OCI-M2 (cell line): ENCODE results near the gene C3orf18.

Source experiments
- DNase-seq: peaks from one replicate; lab custom pipeline; 2025; ENCODE audit not compliant: unreplicated experiment; lab: John Stamatoyannopoulos, UW

C3orf18 gene

GRCh38 chr3:50581459-50581842, 13.9 kb upstream of the C3orf18 start:
- DNase-seq = no peak

- no peak for DNase-seq
Observed at GRCh38 chr3:50580683-50581458, 13.3 kb upstream of the C3orf18 start.

GRCh38 chr3:50577348-50577747, 9.8 kb upstream of the C3orf18 start:
- DNase-seq = no peak

- no peak for DNase-seq
Observed at GRCh38 chr3:50575372-50575771, 7.8 kb upstream of the C3orf18 start.

- no peak for DNase-seq
Observed at GRCh38 chr3:50574444-50574831, 6.9 kb upstream of the C3orf18 start.

- no peak for DNase-seq
Observed at GRCh38 chr3:50573566-50574443, 6.3 kb upstream of the C3orf18 start.

GRCh38 chr3:50572801-50573371, 5.3 kb upstream of the C3orf18 start:
- DNase-seq = no peak

GRCh38 chr3:50572158-50572557, 4.6 kb upstream of the C3orf18 start:
- no peak for DNase-seq

- DNase-seq = no peak
Observed at GRCh38 chr3:50571486-50571885, 3.9 kb upstream of the C3orf18 start.

GRCh38 chr3:50570508-50571279, 3.1 kb upstream of the C3orf18 start:
- DNase-seq = no peak

GRCh38 chr3:50568947-50569749, 1.6 kb upstream of the C3orf18 start, which contains the start of gene HEMK1:
Gene HEMK1, plus strand, starts transcription at chr3:50569522. Its CDS starts 1,583 bp downstream, at chr3:50571105.
- peak; percentile 73 for DNase-seq

- DNase-seq = no peak
Observed at GRCh38 chr3:50567011-50567385, 549 bp downstream of the C3orf18 start.

GRCh38 chr3:50564321-50564720, 3.2 kb downstream of the C3orf18 start:
- no peak for DNase-seq

- DNase-seq = no peak
Observed at GRCh38 chr3:50563867-50564266, 3.7 kb downstream of the C3orf18 start.

- no peak for DNase-seq
Observed at GRCh38 chr3:50562861-50563260, 4.7 kb downstream of the C3orf18 start.

GRCh38 chr3:50559702-50560101, 7.8 kb downstream of the C3orf18 start:
- DNase-seq = no peak

GRCh38 chr3:50557915-50558314, 9.6 kb downstream of the C3orf18 start:
- no peak for DNase-seq

- no peak for DNase-seq
Observed at GRCh38 chr3:50557106-50557505, 10.4 kb downstream of the C3orf18 start.

- DNase-seq = no peak
Observed at GRCh38 chr3:50554553-50554952, 13.0 kb downstream of the C3orf18 start.

- DNase-seq = no peak
Observed at GRCh38 chr3:50552598-50552997, 14.9 kb downstream of the C3orf18 start.
